Endothelial cell of umbilical vein (primary cell): ENCODE measurements around the gene RFX7.

ENCODE experiments used
- POLR2AphosphoS5 ChIP-seq: IDR thresholded peaks from 2 replicates; pipeline ENCODE4 v1.6.1; 2012; ENCODE audit warnings: low read depth, mild to moderate bottlenecking, control low read depth, low read length, moderate library complexity; ENCODE audit not compliant: insufficient read depth
- TF ChIP-seq, protein P1 (sequence below), 2 donors: IDR thresholded peaks; 1 replicate in 1 of 2; 2 replicates in 1 of 2; pipeline ENCODE4 v1.5.1; 2011; ENCODE audit warnings: low read length in 2 of 2, mild to moderate bottlenecking in 2 of 2, moderate library complexity in 2 of 2, control low read depth in 1 of 2, inconsistent platforms in 1 of 2, low read depth in 1 of 2; ENCODE audit not compliant: insufficient read depth in 1 of 2; ENCODE audit errors: extremely low read depth in 1 of 2

DNA sequence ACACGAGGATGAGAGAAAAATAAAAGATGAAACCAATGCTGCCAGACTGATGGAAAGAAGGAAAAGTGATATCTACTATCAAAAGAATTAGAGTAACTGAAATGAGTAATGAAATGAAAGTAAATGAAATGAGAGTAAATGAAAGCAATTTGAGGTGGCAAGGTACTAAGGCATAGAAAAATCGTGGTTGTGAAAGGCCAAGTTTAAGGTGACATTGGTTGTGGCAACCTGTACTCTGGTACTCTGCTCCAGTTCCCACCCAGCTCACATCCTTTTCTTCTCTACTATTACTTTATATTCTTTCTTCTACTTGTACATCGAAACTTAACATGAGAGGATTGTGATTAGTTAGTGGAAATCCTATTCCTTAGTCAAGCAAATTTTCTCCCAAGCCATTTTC, 10.1 kb downstream of the RFX7 start:
- TF ChIP-seq, protein P1, sequence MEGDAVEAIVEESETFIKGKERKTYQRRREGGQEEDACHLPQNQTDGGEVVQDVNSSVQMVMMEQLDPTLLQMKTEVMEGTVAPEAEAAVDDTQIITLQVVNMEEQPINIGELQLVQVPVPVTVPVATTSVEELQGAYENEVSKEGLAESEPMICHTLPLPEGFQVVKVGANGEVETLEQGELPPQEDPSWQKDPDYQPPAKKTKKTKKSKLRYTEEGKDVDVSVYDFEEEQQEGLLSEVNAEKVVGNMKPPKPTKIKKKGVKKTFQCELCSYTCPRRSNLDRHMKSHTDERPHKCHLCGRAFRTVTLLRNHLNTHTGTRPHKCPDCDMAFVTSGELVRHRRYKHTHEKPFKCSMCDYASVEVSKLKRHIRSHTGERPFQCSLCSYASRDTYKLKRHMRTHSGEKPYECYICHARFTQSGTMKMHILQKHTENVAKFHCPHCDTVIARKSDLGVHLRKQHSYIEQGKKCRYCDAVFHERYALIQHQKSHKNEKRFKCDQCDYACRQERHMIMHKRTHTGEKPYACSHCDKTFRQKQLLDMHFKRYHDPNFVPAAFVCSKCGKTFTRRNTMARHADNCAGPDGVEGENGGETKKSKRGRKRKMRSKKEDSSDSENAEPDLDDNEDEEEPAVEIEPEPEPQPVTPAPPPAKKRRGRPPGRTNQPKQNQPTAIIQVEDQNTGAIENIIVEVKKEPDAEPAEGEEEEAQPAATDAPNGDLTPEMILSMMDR (IDR thresholded peaks at IDR 0.05; ENCODE audit: extremely low read depth in 1 of 2, insufficient read depth in 1 of 2, low read depth in 1 of 2, low read length in 2 of 2) = no peak
- TF ChIP-seq POLR2AphosphoS5 = no peak
